OCI-LY1 (cell line): ENCODE measurements around the gene IGFBP4.
"Not testable (repeated sequence)": the region's sequence is repeated elsewhere in the genome, so short reads cannot be mapped to it uniquely, and the experiment has no call there.

Experiments used
- H2AFZ ChIP-seq: fragments of 200-600 bp; sonication (generic), shearing (Covaris generic); 2 replicates; pipeline ENCODE4 v1.6.0; 2014; ENCODE audit warnings: antibody characterized with exemption, mild to moderate bottlenecking, low read length
- H3F3A ChIP-seq: fragments of 200-600 bp; sonication (generic), shearing (Covaris generic); 2 replicates; pipeline ENCODE4 v1.6.0; 2014; ENCODE audit warnings: mild to moderate bottlenecking, antibody characterized with exemption, low read length, moderate library complexity; ENCODE audit not compliant: insufficient read depth
- H3K27ac ChIP-seq: fragments of 200-600 bp; sonication (generic); 2 replicates; pipeline ENCODE4 v1.5.1; 2014; ENCODE audit warnings: low read length, mixed run types, mild to moderate bottlenecking, low read depth; ENCODE audit not compliant: poor library complexity, severe bottlenecking
- H3K27me3 ChIP-seq: fragments of 200-600 bp; sonication (generic); 2 replicates; pipeline ENCODE4 v1.6.0; 2014; ENCODE audit warnings: antibody characterized with exemption, mild to moderate bottlenecking, low read length, moderate library complexity; ENCODE audit not compliant: insufficient read depth
- H3K36me3 ChIP-seq: fragments of 200-600 bp; sonication (generic); 2 replicates; pipeline ENCODE4 v1.6.1; 2014; ENCODE audit warnings: mild to moderate bottlenecking, antibody characterized with exemption, low read length, moderate library complexity, mixed read lengths; ENCODE audit not compliant: insufficient read depth
- H3K4me1 ChIP-seq: fragments of 200-600 bp; sonication (generic); 2 replicates; pipeline ENCODE4 v1.5.1; 2014; ENCODE audit warnings: mild to moderate bottlenecking, low read length, moderate library complexity; ENCODE audit not compliant: insufficient read depth, severe bottlenecking
- H3K4me2 ChIP-seq: fragments of 200-600 bp; sonication (generic), shearing (Covaris generic); 2 replicates; pipeline ENCODE4 v1.6.1; 2014; ENCODE audit warnings: low read length
- H3K4me3 ChIP-seq: fragments of 200-600 bp; sonication (generic); 2 replicates; pipeline ENCODE4 v1.5.1; 2014; ENCODE audit warnings: low read length, low read depth, mild to moderate bottlenecking, mixed read lengths; ENCODE audit not compliant: poor library complexity, severe bottlenecking
- H3K79me2 ChIP-seq: fragments of 200-600 bp; shearing (Covaris generic); 2 replicates; pipeline ENCODE4 v1.6.1; 2016; ENCODE audit warnings: mixed run types, low read length, mixed read lengths; ENCODE audit not compliant: insufficient read depth
- H3K9ac ChIP-seq: fragments of 200-600 bp; sonication (generic), shearing (Covaris generic); 2 replicates; pipeline ENCODE4 v1.6.1; 2014; ENCODE audit warnings: mild to moderate bottlenecking, low read length, mixed read lengths
- H3K9me2 ChIP-seq: fragments of 200-600 bp; sonication (generic), shearing (Covaris generic); 2 replicates; pipeline ENCODE4 v1.6.1; 2014; ENCODE audit warnings: low read depth, mild to moderate bottlenecking, low read length, mixed read lengths
- H3K9me3 ChIP-seq: fragments of 200-600 bp; shearing (Covaris generic); 2 replicates; pipeline ENCODE4 v1.6.1; 2014; ENCODE audit warnings: low read length, mixed read lengths
- H4K20me1 ChIP-seq: fragments of 200-600 bp; sonication (generic), shearing (Covaris generic); 2 replicates; pipeline ENCODE4 v1.6.0; 2016; ENCODE audit warnings: mild to moderate bottlenecking, low read length; ENCODE audit not compliant: insufficient read depth
- EZH2 ChIP-seq: fragments of 200-600 bp; sonication (generic), shearing (Covaris generic); IDR thresholded peaks from 2 replicates; pipeline ENCODE4 v1.8.0; 2017; ENCODE audit warnings: borderline replicate concordance, mixed run types, mild to moderate bottlenecking, antibody characterized with exemption, low read length, moderate library complexity, mixed read lengths
- TF ChIP-seq, protein P1 (sequence below): fragments of 200-600 bp; sonication (generic), shearing (Covaris generic); IDR thresholded peaks from 2 replicates; pipeline ENCODE4 v1.5.1; 2017; ENCODE audit warnings: mild to moderate bottlenecking, antibody characterized with exemption, low read length, moderate library complexity, mixed read lengths

IGFBP4 gene

DNA sequence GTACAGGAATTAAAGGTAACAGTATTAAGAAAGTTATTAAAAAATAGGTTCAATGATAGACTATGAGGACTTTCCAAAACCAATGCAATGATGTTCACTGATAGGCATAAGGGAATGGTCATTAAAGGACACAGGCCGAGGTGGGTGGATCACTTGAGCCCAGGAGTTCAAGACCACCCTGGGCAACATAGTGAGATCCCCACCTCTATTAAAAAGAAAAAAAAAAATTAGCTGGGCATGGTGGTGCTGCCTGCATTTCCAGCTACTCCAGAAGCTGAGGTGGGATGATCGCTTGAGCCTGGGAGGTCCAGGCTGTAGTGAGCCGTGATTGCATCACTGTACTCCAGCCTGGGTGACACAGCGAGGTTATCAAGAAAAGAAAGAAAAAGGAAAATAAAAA, 31.4 kb upstream of the IGFBP4 start:
- Histone ChIP-seq H4K20me1 (no peaks in the 10 kb centered on the region), H3K27ac (no peak overlapping the region), H3F3A (no peaks in the 10 kb centered on the region), H2AFZ (no peak overlapping the region), H3K9me3 (no peaks in the 10 kb centered on the region), H3K9me2 (no peaks in the 10 kb centered on the region), H3K79me2 (peaks cover 17% of the 10 kb centered on the region), H3K4me2 (no peak overlapping the region), H3K4me3 (no peak overlapping the region), H3K36me3 (peaks cover 96% of the 10 kb centered on the region), H3K4me1 (peaks cover 17% of the 10 kb centered on the region), H3K27me3 (no peaks in the 10 kb centered on the region), H3K9ac (no peak overlapping the region)
- no peak for TF ChIP-seq EZH2
- TF ChIP-seq, protein P1, sequence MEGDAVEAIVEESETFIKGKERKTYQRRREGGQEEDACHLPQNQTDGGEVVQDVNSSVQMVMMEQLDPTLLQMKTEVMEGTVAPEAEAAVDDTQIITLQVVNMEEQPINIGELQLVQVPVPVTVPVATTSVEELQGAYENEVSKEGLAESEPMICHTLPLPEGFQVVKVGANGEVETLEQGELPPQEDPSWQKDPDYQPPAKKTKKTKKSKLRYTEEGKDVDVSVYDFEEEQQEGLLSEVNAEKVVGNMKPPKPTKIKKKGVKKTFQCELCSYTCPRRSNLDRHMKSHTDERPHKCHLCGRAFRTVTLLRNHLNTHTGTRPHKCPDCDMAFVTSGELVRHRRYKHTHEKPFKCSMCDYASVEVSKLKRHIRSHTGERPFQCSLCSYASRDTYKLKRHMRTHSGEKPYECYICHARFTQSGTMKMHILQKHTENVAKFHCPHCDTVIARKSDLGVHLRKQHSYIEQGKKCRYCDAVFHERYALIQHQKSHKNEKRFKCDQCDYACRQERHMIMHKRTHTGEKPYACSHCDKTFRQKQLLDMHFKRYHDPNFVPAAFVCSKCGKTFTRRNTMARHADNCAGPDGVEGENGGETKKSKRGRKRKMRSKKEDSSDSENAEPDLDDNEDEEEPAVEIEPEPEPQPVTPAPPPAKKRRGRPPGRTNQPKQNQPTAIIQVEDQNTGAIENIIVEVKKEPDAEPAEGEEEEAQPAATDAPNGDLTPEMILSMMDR, result no peak

DNA sequence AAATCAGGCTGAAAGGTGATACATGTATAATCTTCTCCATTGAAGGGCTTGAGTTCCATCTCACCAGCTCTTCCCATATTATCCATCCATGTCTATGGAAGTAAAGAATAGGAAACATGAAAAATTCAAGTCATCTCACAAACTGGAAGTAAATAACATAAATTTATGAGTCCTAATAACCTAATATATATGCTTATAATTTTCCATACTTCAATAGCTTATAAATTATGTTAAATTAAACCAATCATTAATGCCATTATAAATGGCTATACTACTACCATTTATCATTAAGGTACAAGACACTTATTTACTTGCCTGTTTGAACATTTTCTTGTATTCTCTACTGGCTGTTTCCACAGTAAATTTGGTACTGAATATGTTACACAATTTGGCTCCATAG, 30.4 kb upstream of the IGFBP4 start:
- H3K4me2 ChIP-seq, result no peak overlapping the region
- no peaks in the 10 kb centered on the region for H3K27me3 ChIP-seq
- peaks cover 17% of the 10 kb centered on the region for H3K4me1 ChIP-seq
- no peak overlapping the region for H3K9ac ChIP-seq
- no peak overlapping the region for H2AFZ ChIP-seq
- peaks cover 90% of the 10 kb centered on the region for H3K36me3 ChIP-seq
- no peaks in the 10 kb centered on the region for H3K9me3 ChIP-seq
- no peaks in the 10 kb centered on the region for H3K9me2 ChIP-seq
- no peaks in the 10 kb centered on the region for H4K20me1 ChIP-seq
- no peaks in the 10 kb centered on the region for H3F3A ChIP-seq
- no peak for TF ChIP-seq EZH2
- TF ChIP-seq, protein P1, result no peak
- H3K4me3 ChIP-seq, result no peak overlapping the region
- peaks cover 24% of the 10 kb centered on the region for H3K79me2 ChIP-seq
- H3K27ac ChIP-seq, result no peak overlapping the region

DNA sequence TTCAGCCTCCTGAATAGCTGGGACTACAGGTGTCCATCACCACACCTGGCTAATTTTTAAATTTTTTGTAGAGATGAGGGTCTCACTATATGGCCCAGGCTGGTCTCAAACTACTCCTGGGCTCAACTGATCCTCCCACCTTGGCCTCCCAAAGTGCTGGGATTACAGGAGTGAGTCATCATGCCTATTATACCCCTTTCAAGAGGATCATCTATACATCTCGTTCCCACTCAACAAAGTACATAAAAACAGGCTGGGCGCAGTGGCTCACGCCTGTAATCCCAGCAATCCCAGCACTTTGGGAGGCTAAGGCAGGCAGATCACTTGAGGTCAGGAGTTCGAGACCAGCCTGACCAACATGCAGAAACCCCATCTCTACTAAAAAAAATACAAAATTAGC, 28.9 kb upstream of the IGFBP4 start:
- H3K9me3 ChIP-seq, H3K27me3 ChIP-seq, H3F3A ChIP-seq, H3K4me3 ChIP-seq, H4K20me1 ChIP-seq, H3K9ac ChIP-seq, H3K27ac ChIP-seq, H3K4me2 ChIP-seq, H2AFZ ChIP-seq, H3K9me2 ChIP-seq: not testable (repeated sequence)
- H3K79me2 ChIP-seq, result peaks cover 24% of the 10 kb centered on the region
- peaks cover 77% of the 10 kb centered on the region for H3K36me3 ChIP-seq
- H3K4me1 ChIP-seq, result peaks cover 22% of the 10 kb centered on the region

DNA sequence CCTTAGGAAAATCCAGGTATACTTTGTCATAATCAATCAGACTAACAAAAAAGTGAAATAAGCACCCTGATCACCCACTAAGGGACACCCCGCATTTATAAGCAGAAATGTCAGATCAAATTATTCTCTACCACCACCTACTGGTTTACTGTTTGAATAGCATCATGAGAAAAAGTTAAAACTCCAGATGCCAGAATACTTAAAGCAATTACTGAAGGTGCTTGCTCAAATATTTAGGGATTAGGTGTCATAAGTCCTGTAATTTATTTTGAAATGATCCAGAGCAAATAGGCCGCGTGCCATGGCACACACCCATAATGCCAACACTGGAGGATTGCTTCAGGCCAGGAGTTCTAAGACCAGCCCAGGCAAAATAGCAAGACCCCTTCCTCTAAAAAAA, 27.9 kb upstream of the IGFBP4 start:
- H3K4me3 ChIP-seq, result peak overlapping the region; percentile 87
- no peak for TF ChIP-seq EZH2
- TF ChIP-seq, protein P1, result peak; percentile 67
- no peak overlapping the region for H2AFZ ChIP-seq
- H3K9me2 ChIP-seq, result no peaks in the 10 kb centered on the region
- peaks cover 66% of the 10 kb centered on the region for H3K36me3 ChIP-seq
- no peaks in the 10 kb centered on the region for H3F3A ChIP-seq
- H3K9ac ChIP-seq, result no peak overlapping the region; the same call in 1 of the 2 replicates
- H3K9me3 ChIP-seq, result no peaks in the 10 kb centered on the region
- no peaks in the 10 kb centered on the region for H3K27me3 ChIP-seq
- peaks cover 22% of the 10 kb centered on the region for H3K4me1 ChIP-seq
- peak overlapping the region; percentile 78 for H3K4me2 ChIP-seq
- H3K27ac ChIP-seq, result no peak overlapping the region
- H4K20me1 ChIP-seq, result no peaks in the 10 kb centered on the region
- peaks cover 24% of the 10 kb centered on the region for H3K79me2 ChIP-seq
